ENCODE results near the gene OSBP2.

DNA sequence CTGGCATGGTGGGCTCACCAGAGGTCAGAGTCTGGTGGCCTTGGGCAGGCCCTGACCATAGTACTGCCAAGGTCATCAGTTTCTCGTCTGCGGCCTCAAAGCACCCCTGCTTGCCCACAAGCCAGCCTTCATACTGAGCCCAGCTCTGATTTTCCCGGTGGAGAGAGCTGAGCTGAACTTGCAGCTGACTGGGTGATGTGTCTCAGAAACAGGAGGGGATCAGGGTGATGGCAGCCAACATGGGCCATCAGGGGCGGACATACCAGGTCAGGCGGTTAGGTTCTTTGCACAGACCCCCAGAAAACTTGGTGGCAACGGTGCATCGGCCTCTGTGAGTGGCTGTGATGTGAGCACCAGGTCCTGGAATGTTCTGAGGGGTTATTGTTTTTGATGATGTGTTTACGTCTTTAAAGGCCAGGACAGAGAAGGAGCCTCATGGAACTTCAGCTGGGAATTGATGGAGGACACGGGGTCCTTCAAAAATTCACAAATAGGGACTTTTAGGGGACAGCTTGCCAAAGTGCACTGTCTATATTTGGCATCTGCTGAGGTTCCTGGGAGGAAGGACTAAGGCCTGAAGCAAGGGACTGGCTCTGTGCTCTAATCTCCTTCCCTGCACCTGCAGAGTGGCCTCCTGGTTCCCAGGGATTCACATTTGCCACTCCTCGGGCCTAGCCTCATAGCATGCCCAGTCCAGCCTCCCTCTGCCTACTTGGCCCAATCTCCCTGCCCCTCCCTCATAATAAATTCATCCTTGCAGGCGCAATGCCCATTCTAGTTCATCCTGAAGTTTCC lies 131.2 kb downstream of the OSBP2 start:
- TF ChIP-seq, protein P1, sequence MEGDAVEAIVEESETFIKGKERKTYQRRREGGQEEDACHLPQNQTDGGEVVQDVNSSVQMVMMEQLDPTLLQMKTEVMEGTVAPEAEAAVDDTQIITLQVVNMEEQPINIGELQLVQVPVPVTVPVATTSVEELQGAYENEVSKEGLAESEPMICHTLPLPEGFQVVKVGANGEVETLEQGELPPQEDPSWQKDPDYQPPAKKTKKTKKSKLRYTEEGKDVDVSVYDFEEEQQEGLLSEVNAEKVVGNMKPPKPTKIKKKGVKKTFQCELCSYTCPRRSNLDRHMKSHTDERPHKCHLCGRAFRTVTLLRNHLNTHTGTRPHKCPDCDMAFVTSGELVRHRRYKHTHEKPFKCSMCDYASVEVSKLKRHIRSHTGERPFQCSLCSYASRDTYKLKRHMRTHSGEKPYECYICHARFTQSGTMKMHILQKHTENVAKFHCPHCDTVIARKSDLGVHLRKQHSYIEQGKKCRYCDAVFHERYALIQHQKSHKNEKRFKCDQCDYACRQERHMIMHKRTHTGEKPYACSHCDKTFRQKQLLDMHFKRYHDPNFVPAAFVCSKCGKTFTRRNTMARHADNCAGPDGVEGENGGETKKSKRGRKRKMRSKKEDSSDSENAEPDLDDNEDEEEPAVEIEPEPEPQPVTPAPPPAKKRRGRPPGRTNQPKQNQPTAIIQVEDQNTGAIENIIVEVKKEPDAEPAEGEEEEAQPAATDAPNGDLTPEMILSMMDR (IDR thresholded peaks at IDR 0.05): no peak
- TF ChIP-seq POLR2A (IDR thresholded peaks at IDR 0.05): no peak
